GM19468 (cell line): ENCODE results near the gene CPSF7.
"Not testable (repeated sequence)": the region's sequence is repeated elsewhere in the genome, so short reads cannot be mapped to it uniquely, and the experiment has no call there.

ENCODE experiments used
- ATAC-seq: cut with Tn5 transposase; IDR thresholded peaks from one replicate; pipeline ENCODE4 v1.9.1; 2021; ENCODE audit warnings: mild to moderate bottlenecking, moderate library complexity, moderate number of reproducible peaks; ENCODE audit not compliant: unreplicated experiment; ENCODE audit errors: extremely low read depth

The CPSF7 gene

GRCh38 chr11:61392981-61393595 is 36.7 kb downstream of the CPSF7 start:
- no peak for ATAC-seq

- ATAC-seq, result no peak
Observed at GRCh38 chr11:61390161-61390560, 39.6 kb downstream of the CPSF7 start.

- no peak for ATAC-seq
Observed at GRCh38 chr11:61384271-61385242, 45.2 kb downstream of the CPSF7 start.

GRCh38 chr11:61383859-61384258 is 45.9 kb downstream of the CPSF7 start:
- ATAC-seq, result not testable (repeated sequence)

- ATAC-seq, result no peak
Observed at GRCh38 chr11:61380884-61381283, 48.9 kb downstream of the CPSF7 start.

GRCh38 chr11:61378713-61379313 is 51.0 kb downstream of the CPSF7 start:
- ATAC-seq, result no peak

GRCh38 chr11:61377461-61378160 is 52.2 kb downstream of the CPSF7 start:
- no peak for ATAC-seq

GRCh38 chr11:61375761-61376108 is 54.0 kb downstream of the CPSF7 start:
- no peak for ATAC-seq

GRCh38 chr11:61372659-61373420 is 56.9 kb downstream of the CPSF7 start:
- no peak for ATAC-seq

GRCh38 chr11:61370349-61371005 is 59.3 kb downstream of the CPSF7 start:
- no peak for ATAC-seq

GRCh38 chr11:61369372-61370348 is 60.1 kb downstream of the CPSF7 start:
- no peak for ATAC-seq

- no peak for ATAC-seq
Observed at GRCh38 chr11:61368646-61369045, 61.1 kb downstream of the CPSF7 start.

GRCh38 chr11:61367406-61367805 is 62.4 kb downstream of the CPSF7 start:
- ATAC-seq, result no peak

- ATAC-seq, result no peak
Observed at GRCh38 chr11:61364012-61364675, 65.6 kb downstream of the CPSF7 start.

- ATAC-seq, result no peak
Observed at GRCh38 chr11:61362542-61362875, 67.3 kb downstream of the CPSF7 start.

GRCh38 chr11:61361741-61362541 is 67.8 kb downstream of the CPSF7 start, which contains the start of the genes CYB561A3 and TMEM138:
TSS of gene CYB561A3 (minus strand) at chr11:61361882. CDS start at chr11:61356713, 5,169 bp downstream.
TSS of gene TMEM138 (plus strand) at chr11:61362374. CDS start at chr11:61364391, 2,017 bp downstream.
- ATAC-seq, result peak; percentile 57

GRCh38 chr11:61361237-61361740 is 68.5 kb downstream of the CPSF7 start:
- no peak for ATAC-seq
